IMR-90 (cell line): Measurements from ENCODE around the gene MEF2C. TPM values are rescaled to one million over a fixed set of nuclear protein-coding genes. Genes with fewer than 3 reads are reported as not detected.

Experiments
- ATAC-seq: fragments of 200-7000 bp; cut with Tn5 transposase; 2 replicates; pipeline ENCODE4 v1.9.1; 2020; ENCODE audit warnings: low read depth, mild to moderate bottlenecking, moderate library complexity
- BruUV-seq: library from RNA; stranded (reverse); fragments of 400-500 nt; replicated peaks from 2 replicates; lab custom pipeline; 2021; lab: Mats Ljungman, UMichigan
- CTCF ChIA-PET: fragments of 300-600 bp; formaldehyde crosslinking; extraction: SDS; loops from one replicate; lab custom pipeline; 2021; ENCODE audit warnings: antibody characterized with exemption; lab: Yijun Ruan, JAX
- POLR2A ChIA-PET: fragments of 300-600 bp; sonication (Branson Sonifier 250); formaldehyde crosslinking; loops from one replicate; lab custom pipeline; 2022; ENCODE audit warnings: antibody characterized with exemption; ENCODE audit not compliant: unreplicated experiment; lab: Charles Lee
- DNase-seq: peaks from one replicate; pipeline ENCODE4 v3.0.0; 2013
- H2AFZ ChIP-seq: replicated peaks from 2 replicates; pipeline ENCODE3; 2013; ENCODE audit warnings: low read length, mild to moderate bottlenecking; ENCODE audit not compliant: poor library complexity
- H2AK5ac ChIP-seq: 2 replicates; pipeline ENCODE4 v1.6.1; 2013; ENCODE audit warnings: low read depth, low read length, inconsistent platforms
- H2AK9ac ChIP-seq: replicated peaks from 2 replicates; pipeline ENCODE3; 2013; ENCODE audit warnings: mild to moderate bottlenecking, low read depth, low read length, moderate library complexity; ENCODE audit not compliant: poor library complexity
- H2BK120ac ChIP-seq: 2 replicates; pipeline ENCODE4 v1.6.1; 2013; ENCODE audit warnings: low read depth, low read length, inconsistent platforms
- H2BK15ac ChIP-seq: 3 replicates; pipeline ENCODE4 v1.6.1; 2013; ENCODE audit warnings: low read depth, low read length, inconsistent platforms
- H2BK20ac ChIP-seq: 2 replicates; pipeline ENCODE4 v1.6.1; 2013; ENCODE audit warnings: low read depth, mild to moderate bottlenecking, inconsistent platforms, low read length, moderate library complexity
- H2BK5ac ChIP-seq: 2 replicates; pipeline ENCODE4 v1.6.1; 2013; ENCODE audit warnings: mild to moderate bottlenecking, low read depth, low read length, inconsistent platforms; ENCODE audit not compliant: poor library complexity, severe bottlenecking
- H3K14ac ChIP-seq: replicated peaks from 2 replicates; pipeline ENCODE4 v1.6.1; 2013; ENCODE audit warnings: low read depth, low read length, inconsistent platforms
- H3K18ac ChIP-seq: 2 replicates; pipeline ENCODE4 v1.6.1; 2013; ENCODE audit warnings: low read depth, low read length, control low read depth
- H3K23ac ChIP-seq: 2 replicates; pipeline ENCODE4 v1.6.1; 2013; ENCODE audit warnings: low read depth, low read length, inconsistent platforms
- H3K27ac ChIP-seq: 2 replicates; pipeline ENCODE4 v1.5.1; 2013; ENCODE audit warnings: mild to moderate bottlenecking, control low read depth, low read length; ENCODE audit not compliant: insufficient read depth
- H3K27me3 ChIP-seq: 2 replicates; pipeline ENCODE4 v1.6.1; 2013; ENCODE audit warnings: low read length; ENCODE audit not compliant: control insufficient read depth, insufficient read depth
- H3K36me3 ChIP-seq: 2 replicates; pipeline ENCODE4 v1.6.1; 2013; ENCODE audit warnings: low read length, mixed read lengths; ENCODE audit not compliant: control insufficient read depth, insufficient read depth
- H3K4ac ChIP-seq: 2 replicates; pipeline ENCODE4 v1.6.1; 2013; ENCODE audit warnings: low read depth, low read length, inconsistent platforms
- H3K4me1 ChIP-seq: 2 replicates; pipeline ENCODE4 v1.6.1; 2013; ENCODE audit warnings: low read length, mixed read lengths; ENCODE audit not compliant: control insufficient read depth, insufficient read depth
- H3K4me2 ChIP-seq: 2 replicates; pipeline ENCODE4 v1.6.1; 2013; ENCODE audit warnings: low read depth, mild to moderate bottlenecking, control low read depth, low read length, moderate library complexity
- H3K4me3 ChIP-seq: 2 replicates; pipeline ENCODE4 v1.5.1; 2013; ENCODE audit warnings: low read depth, mild to moderate bottlenecking, control low read depth, low read length, moderate library complexity; ENCODE audit not compliant: insufficient read depth
- H3K56ac ChIP-seq: 2 replicates; pipeline ENCODE4 v1.6.1; 2013; ENCODE audit warnings: low read length, inconsistent platforms; ENCODE audit not compliant: insufficient read depth; ENCODE audit errors: extremely low read depth
- H3K79me1 ChIP-seq, 2 experiments: 2 replicates each; pipeline ENCODE4 v1.6.1; 2013; ENCODE audit warnings: low read length in 2 of 2, inconsistent platforms in 1 of 2, low read depth in 1 of 2
- H3K9ac ChIP-seq: 2 replicates; pipeline ENCODE4 v1.6.1; 2013; ENCODE audit warnings: low read depth, low read length, control low read depth
- H3K9me1 ChIP-seq: 2 replicates; pipeline ENCODE4 v1.6.1; 2013; ENCODE audit warnings: low read length, inconsistent platforms; ENCODE audit not compliant: insufficient read depth
- H3K9me3 ChIP-seq: 2 replicates; pipeline ENCODE4 v1.6.1; 2013; ENCODE audit warnings: low read length; ENCODE audit not compliant: control insufficient read depth, insufficient read depth
- H4K20me1 ChIP-seq: 2 replicates; pipeline ENCODE4 v1.6.1; 2013; ENCODE audit warnings: low read length, inconsistent platforms; ENCODE audit not compliant: insufficient read depth
- H4K5ac ChIP-seq: 2 replicates; pipeline ENCODE4 v1.6.1; 2013; ENCODE audit warnings: mild to moderate bottlenecking, low read depth, low read length, control low read depth
- H4K8ac ChIP-seq, 2 experiments: 2 replicates each; pipeline ENCODE4 v1.6.1; 2013; ENCODE audit warnings: low read depth in 2 of 2, low read length in 2 of 2, control low read depth in 1 of 2, inconsistent platforms in 1 of 2
- H4K91ac ChIP-seq: 2 replicates; pipeline ENCODE4 v1.6.1; 2013; ENCODE audit warnings: low read depth, low read length, inconsistent platforms; ENCODE audit not compliant: insufficient read depth
- BHLHE40 ChIP-seq: fragments of 150-350 bp; IDR thresholded peaks from 2 replicates; pipeline ENCODE4 v1.6.1; 2016; ENCODE audit warnings: mild to moderate bottlenecking, low read depth, low read length
- CEBPB ChIP-seq: IDR thresholded peaks from 2 replicates; pipeline ENCODE4 v1.6.1; 2012; ENCODE audit warnings: low read depth, low read length, improper control_type of control experiment
- FOS ChIP-seq: fragments of 150-350 bp; IDR thresholded peaks from 2 replicates; pipeline ENCODE4 v1.6.1; 2016; ENCODE audit warnings: low read depth, low read length
- MAFK ChIP-seq: IDR thresholded peaks from 2 replicates; pipeline ENCODE4 v1.6.1; 2012; ENCODE audit warnings: low read depth, low read length, improper control_type of control experiment
- MXI1 ChIP-seq: IDR thresholded peaks from 2 replicates; pipeline ENCODE4 v1.6.1; 2012; ENCODE audit warnings: low read depth, mild to moderate bottlenecking, low read length, moderate library complexity, borderline replicate concordance
- NFE2L2 ChIP-seq: fragments of 150-350 bp; IDR thresholded peaks from 2 replicates; pipeline ENCODE4 v1.6.1; 2016; ENCODE audit warnings: low read depth, mild to moderate bottlenecking, low read length
- POLR2A ChIP-seq: IDR thresholded peaks from 2 replicates; pipeline ENCODE4 v1.6.1; 2012; ENCODE audit warnings: mild to moderate bottlenecking, low read depth, low read length
- SMC3 ChIP-seq: fragments of 150-350 bp; IDR thresholded peaks from 2 replicates; pipeline ENCODE4 v1.6.1; 2016; ENCODE audit warnings: low read depth, mild to moderate bottlenecking, antibody characterized with exemption, low read length, moderate library complexity
- WGBS, 2 experiments: methylation state at CpG; one replicate each; pipeline versions ENCODE4 v1.1.5 to v1.1.7; 2013; ENCODE audit warnings: missing lambda C conversion rate in 2 of 2; ENCODE audit not compliant: insufficient read length in 1 of 2; ENCODE audit errors: extremely low coverage in 2 of 2; 5-methylcytosine and 5-hydroxymethylcytosine counted together
- dilution Hi-C: fragments of 300-500 bp; cut with HindIII; formaldehyde crosslinking; loops from one replicate; pipeline ENCODE4 v1.14.3; 2018; ENCODE audit warnings: low sequenced_read_pairs; ENCODE audit not compliant: unreplicated experiment
- in situ Hi-C: fragments of 300-500 bp; cut with MboI; formaldehyde crosslinking; loops from 3 replicates; pipeline ENCODE4 v1.14.3; 2019; ENCODE audit warnings: low sequenced_read_pairs, inconsistent platforms, mixed read lengths
- intact Hi-C: fragments of 100-400 bp; cut with micrococcal nuclease; formaldehyde crosslinking; loops from 2 replicates; pipeline ENCODE4 v1.10.0; 2022
- polyA plus RNA-seq, 3 experiments: library from polyadenylated mRNA; depleted of rRNA; stranded (reverse); fragments of >200 nt; gene quantifications; 2 replicates each; pipeline ENCODE4 v1.2.3, GENCODE V29; 2012; ENCODE audit warnings: low replicate concordance in 1 of 3
- total RNA-seq: library from RNA; depleted of rRNA; stranded (reverse); fragments of >200 nt; gene quantifications from 2 replicates; pipeline ENCODE4 v1.2.3, GENCODE V29; 2012
- TF ChIP-seq, protein P1 (sequence below): fragments of 150-350 bp; IDR thresholded peaks from 2 replicates; pipeline ENCODE4 v1.6.1; 2017; ENCODE audit warnings: mild to moderate bottlenecking, antibody characterized with exemption, low read length, low read depth
- TF ChIP-seq, protein P2 (sequence below): fragments of 150-350 bp; IDR thresholded peaks from 2 replicates; pipeline ENCODE4 v1.6.1; 2016; ENCODE audit warnings: low read depth, mild to moderate bottlenecking, low read length, moderate library complexity, borderline replicate concordance

Gene MEF2C
- total and polyA plus RNA-seq, 2 of the 4 experiments (the other 2 are of a cell fraction) = 1.5 to 6.8 TPM

DNA sequence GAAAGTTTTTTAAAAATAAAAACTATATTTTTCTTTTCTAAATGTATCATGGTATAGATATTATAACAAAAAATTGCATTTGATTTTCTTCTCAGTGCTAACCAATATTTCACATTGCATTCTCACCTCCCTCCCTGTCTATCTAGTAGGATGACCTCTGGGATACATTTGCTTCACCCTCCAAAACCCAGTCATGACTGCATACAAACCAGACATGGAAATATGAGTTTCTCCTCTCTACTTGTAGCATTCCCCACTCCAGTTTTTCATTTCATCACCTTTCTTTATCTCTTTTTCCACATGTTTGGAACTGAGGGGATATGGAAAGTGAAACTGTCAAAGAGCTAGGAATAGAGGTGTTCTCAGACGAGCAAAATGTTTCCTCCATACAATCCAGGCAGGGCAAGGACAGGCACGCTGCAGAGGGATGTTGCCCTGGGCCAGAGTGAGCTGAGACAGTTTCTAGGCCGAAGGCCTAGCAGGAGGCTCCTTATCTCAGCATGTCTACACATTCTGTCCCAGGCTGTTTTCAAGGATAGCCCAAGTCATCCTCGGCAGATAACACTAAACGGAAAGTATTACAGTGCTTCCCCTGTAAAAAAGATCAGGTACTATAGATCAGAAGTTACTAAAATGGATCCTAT lies 46.7 kb downstream of the MEF2C start:
- Histone ChIP-seq H3K4me1 (peaks cover 5% of the 10 kb centered on the region), H3K56ac (no peak overlapping the region), H3K9ac (peak overlapping the region; percentile 55), H3K27me3 (no peaks in the 10 kb centered on the region), H3K9me1 (0 out of 2 replicates have a peak, but pooled peaks cover 3% of the 10 kb centered on the region), H2BK15ac (no peak overlapping the region; the same call in 2 of the 3 replicates), H2AK9ac (peak overlapping the region; percentile 38), H3K18ac (peak overlapping the region; percentile 2), H2AFZ (peak overlapping the region; percentile 83), H3K4me3 (no peak overlapping the region), H3K23ac (0 out of 2 replicates have a peak overlapping the region, but pooled peaks have one; percentile 34), H4K5ac (peak overlapping the region; percentile 20), H3K79me1 (0 out of 4 replicates have a peak, but pooled peaks cover 0 to 4% of the 10 kb centered on the region in 2 experiments), H4K91ac (no peak overlapping the region; the same call in 1 of the 2 replicates), H2BK20ac (no peak overlapping the region; the same call in 1 of the 2 replicates), H2AK5ac (no peak overlapping the region), H3K27ac (no peak overlapping the region; the same call in 1 of the 2 replicates), H4K20me1 (no peaks in the 10 kb centered on the region), H3K4ac (peak overlapping the region; percentile 24), H3K9me3 (no peaks in the 10 kb centered on the region), H3K4me2 (peak overlapping the region; percentile 29), H2BK120ac (peak overlapping the region; percentile 58; the same call in 1 of the 2 replicates), H4K8ac (peak overlapping the region; percentile 72 to 87; a peak in 3 of 4 replicates), H2BK5ac (peak overlapping the region; percentile 36), H3K14ac (peak overlapping the region; percentile 47), H3K36me3 (no peaks in the 10 kb centered on the region)
- ATAC-seq (peak; percentile 73), DNase-seq (peak; percentile 19)
- BruUV-seq = no TSS peak
- ChIA-PET POLR2A (no interaction called here), CTCF (interaction anchor here (0.6 to 1.1 kb wide), 2 partner anchors 50 to 435 kb away, joined by 3 to 4 read pairs; no protein-coding TSS in a partner anchor)
- WGBS, 2 experiments = no CpG with 5 or more reads among the region's 5 CpGs
- in situ Hi-C loops (no loop called here), dilution Hi-C loops (no loop called here), intact Hi-C loops (no loop called here)
- TF ChIP-seq MAFK (no peak), NFE2L2 (no peak), BHLHE40 (no peak), FOS (no peak), SMC3 (no peak), POLR2A (no peak), CEBPB (no peak), MXI1 (no peak)
- TF ChIP-seq, protein P1, sequence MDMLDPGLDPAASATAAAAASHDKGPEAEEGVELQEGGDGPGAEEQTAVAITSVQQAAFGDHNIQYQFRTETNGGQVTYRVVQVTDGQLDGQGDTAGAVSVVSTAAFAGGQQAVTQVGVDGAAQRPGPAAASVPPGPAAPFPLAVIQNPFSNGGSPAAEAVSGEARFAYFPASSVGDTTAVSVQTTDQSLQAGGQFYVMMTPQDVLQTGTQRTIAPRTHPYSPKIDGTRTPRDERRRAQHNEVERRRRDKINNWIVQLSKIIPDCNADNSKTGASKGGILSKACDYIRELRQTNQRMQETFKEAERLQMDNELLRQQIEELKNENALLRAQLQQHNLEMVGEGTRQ = no peak
- TF ChIP-seq, protein P2, sequence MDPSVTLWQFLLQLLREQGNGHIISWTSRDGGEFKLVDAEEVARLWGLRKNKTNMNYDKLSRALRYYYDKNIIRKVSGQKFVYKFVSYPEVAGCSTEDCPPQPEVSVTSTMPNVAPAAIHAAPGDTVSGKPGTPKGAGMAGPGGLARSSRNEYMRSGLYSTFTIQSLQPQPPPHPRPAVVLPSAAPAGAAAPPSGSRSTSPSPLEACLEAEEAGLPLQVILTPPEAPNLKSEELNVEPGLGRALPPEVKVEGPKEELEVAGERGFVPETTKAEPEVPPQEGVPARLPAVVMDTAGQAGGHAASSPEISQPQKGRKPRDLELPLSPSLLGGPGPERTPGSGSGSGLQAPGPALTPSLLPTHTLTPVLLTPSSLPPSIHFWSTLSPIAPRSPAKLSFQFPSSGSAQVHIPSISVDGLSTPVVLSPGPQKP = no peak
